ENCODE results near the gene CCDC51. TPM values are rescaled to one million over a fixed set of nuclear protein-coding genes. Genes with fewer than 3 reads are reported as not detected.
A peak's percentile ranks its signal among the peaks of the same experiment; 100 is the strongest.
"Not testable (repeated sequence)": the region's sequence is repeated elsewhere in the genome, so short reads cannot be mapped to it uniquely, and the experiment has no call there.

Gene CCDC51
- total RNA-seq, 1 experiment from 2014 or later, result 21.3 TPM

DNA sequence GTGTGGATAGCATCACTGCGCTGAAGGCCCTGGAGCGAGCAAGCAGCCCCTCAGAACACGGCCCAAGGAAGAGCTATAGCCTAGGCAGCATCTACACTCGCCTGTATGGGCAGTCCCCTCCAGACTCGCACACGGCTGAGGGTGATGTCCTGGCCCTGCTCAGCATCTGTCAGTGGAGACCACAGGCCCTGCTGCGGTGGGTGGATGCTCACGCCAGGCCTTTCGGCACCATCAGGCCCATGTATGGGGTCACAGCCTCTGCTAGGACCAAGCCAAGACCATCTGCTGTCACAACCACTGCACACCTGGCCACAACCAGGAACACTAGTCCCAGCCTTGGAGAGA is 27.2 kb upstream of the CCDC51 start:
- in situ Hi-C loops (cut with HindIII; ENCODE audit: low sequenced_read_pairs), result no loop called here
- DNase-seq (ENCODE audit: low spot score), result no peak

DNA sequence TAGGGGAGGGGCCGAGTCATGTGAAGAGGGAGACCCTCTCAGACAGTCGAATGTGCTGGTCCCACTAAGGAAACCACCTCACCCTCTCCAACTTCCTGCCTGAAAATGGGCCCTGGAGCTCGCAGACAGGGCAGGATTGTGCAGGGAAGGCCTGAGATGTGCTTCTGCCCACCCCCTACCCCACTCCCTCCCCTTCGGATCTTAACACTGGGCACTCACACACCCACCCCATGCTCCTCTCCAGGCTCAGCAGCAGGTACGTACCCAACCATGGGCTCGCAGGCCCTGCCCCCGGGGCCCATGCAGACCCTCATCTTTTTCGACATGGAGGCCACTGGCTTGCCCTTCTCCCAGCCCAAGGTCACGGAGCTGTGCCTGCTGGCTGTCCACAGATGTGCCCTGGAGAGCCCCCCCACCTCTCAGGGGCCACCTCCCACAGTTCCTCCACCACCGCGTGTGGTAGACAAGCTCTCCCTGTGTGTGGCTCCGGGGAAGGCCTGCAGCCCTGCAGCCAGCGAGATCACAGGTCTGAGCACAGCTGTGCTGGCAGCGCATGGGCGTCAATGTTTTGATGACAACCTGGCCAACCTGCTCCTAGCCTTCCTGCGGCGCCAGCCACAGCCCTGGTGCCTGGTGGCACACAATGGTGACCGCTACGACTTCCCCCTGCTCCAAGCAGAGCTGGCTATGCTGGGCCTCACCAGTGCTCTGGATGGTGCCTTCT is 26.6 kb upstream of the CCDC51 start:
- DNase-seq (ENCODE audit: low spot score), result no peak
- in situ Hi-C loops (cut with HindIII; ENCODE audit: low sequenced_read_pairs), result no loop called here

DNA sequence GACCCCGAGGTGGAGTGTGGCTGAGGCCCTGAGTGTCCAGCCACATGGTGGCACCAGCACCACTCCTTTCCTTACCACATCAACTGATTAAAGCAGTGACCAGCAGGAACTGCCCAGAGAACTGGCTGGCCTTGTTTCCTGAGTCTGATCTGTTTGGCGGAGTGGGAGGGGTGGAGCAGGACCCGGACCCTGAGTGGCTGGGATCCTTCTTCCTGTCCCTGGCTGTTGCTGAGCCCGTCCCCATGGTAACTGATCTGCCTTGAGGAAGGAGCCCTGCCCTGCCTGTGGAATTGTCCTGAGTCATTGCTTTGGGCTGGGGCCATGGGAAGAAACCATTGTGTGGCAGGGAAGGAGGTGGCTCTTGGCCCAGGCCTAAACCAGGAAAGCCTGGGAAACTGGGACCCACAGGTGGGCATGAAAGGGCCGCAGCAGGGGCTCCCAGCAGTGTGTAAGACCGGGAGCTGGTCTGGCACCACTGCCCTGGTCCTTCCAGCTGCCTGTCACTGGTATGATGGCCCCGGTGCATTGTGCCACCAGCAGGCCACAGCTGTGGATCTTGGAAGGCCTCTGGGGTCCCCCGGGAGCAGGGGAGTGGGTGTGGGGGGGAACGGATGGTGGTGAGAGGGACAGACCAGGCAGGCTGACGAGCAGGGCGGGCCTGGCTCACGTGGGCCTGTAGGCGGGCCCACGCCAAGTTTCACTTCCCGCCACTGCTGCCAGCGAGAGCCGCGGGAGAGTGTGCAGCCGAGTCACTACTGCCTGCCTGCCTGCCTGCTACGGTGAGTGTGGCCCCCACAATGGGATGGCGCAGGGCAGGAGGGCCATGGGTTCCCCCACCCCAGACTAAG is 25.8 kb upstream of the CCDC51 start:
- in situ Hi-C loops (cut with HindIII; ENCODE audit: low sequenced_read_pairs), result no loop called here
- peak; percentile 100 for DNase-seq (ENCODE audit: low spot score)

DNA sequence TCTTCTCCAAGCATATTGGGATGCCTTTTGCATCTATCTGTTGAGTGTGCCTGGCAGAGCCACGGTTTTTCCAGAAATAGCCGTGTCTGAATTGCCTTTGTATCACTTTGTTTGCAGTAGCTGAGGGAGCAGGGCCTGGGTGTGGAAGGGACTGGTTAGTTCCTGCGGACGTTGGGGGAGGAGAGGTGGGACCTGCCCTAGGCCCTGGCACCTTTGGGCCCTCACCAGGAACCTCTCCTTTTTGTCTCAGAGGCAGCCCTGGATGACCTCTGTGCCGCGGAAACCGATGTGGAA is 25.3 kb upstream of the CCDC51 start:
- in situ Hi-C loops (cut with HindIII; ENCODE audit: low sequenced_read_pairs), result no loop called here
- DNase-seq (ENCODE audit: low spot score), result no peak

DNA sequence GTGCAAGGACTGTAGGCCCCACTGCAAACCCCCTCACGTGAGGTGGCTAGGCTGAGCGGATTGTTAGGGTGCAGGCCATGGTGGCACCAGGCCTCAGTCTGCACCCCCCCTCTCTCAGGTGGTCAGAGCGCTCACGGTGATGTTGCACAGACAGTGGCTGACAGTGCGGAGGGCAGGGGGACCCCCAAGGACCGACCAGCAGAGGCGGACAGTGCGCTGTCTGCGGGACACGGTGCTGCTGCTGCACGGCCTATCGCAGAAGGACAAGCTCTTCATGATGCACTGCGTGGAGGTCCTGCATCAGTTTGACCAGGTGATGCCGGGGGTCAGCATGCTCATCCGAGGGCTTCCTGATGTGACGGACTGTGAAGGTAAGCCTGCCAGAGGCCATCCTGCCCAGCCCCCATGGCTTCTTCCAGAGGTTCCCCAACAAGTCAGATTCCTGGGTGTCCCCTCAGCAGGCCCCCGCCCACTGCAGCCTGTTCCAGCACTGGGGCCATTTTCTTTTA is 24.8 kb upstream of the CCDC51 start:
- in situ Hi-C loops (cut with HindIII; ENCODE audit: low sequenced_read_pairs), result no loop called here
- no peak for DNase-seq (ENCODE audit: low spot score)

DNA sequence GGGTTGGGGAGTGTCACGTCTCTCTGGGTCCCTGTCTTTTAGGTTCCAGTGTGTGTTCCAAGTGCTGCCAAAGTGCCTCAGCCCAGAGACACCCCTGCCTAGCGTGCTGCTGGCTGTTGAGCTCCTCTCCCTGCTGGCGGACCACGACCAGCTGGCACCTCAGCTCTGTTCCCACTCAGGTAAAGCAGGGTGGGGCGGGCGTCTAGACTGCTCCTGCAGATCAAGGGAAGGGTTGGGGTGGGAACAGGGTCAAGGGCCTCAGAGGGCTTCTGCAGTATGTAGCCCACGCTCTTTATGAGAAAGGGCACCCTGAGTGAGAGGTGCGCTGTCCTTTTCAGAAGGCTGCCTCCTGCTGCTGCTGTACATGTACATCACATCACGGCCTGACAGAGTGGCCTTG is 23.8 kb upstream of the CCDC51 start:
- in situ Hi-C loops (cut with HindIII; ENCODE audit: low sequenced_read_pairs), result no loop called here
- no peak for DNase-seq (ENCODE audit: low spot score)

DNA sequence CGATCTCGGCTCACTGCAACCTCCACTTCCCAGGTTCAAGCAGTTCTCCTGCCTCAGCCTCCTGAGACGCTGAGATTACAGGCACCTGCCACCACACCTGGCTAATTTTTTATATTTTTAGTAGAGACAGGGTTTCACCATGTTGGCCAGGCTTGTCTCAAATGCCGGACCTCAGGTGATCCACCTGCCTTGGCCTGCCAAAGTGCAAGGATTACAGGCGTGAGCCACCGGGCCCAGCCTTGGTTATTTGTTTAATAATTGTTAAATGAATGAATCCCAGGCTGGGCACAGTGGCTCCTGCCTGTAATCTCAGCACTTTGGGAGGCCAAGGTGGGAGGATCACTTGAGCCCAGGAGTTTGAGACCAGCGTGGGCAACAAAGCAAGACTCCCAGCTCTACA is 21.8 kb upstream of the CCDC51 start:
- DNase-seq (ENCODE audit: low spot score); in situ Hi-C loops (cut with HindIII; ENCODE audit: low sequenced_read_pairs): not testable (repeated sequence)

DNA sequence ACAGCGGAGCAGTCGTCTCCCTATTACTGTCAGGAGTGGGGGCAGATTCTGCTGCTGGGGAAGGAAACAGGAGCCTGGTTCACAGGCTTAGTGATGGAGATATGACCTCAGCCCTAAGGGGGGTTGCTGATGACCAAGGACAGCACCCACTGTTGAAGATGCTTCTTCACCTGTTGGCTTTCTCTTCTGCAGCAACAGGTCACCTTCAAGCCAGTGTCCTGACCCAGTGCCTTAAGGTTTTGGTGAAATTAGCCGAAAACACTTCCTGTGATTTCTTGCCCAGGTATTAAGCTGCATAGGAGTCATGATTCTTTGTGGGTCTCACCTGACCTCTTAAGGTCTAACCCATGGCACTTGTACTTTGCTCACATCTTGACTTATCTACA is 20.6 kb upstream of the CCDC51 start:
- in situ Hi-C loops (cut with HindIII; ENCODE audit: low sequenced_read_pairs), result no loop called here
- no peak for DNase-seq (ENCODE audit: low spot score)

DNA sequence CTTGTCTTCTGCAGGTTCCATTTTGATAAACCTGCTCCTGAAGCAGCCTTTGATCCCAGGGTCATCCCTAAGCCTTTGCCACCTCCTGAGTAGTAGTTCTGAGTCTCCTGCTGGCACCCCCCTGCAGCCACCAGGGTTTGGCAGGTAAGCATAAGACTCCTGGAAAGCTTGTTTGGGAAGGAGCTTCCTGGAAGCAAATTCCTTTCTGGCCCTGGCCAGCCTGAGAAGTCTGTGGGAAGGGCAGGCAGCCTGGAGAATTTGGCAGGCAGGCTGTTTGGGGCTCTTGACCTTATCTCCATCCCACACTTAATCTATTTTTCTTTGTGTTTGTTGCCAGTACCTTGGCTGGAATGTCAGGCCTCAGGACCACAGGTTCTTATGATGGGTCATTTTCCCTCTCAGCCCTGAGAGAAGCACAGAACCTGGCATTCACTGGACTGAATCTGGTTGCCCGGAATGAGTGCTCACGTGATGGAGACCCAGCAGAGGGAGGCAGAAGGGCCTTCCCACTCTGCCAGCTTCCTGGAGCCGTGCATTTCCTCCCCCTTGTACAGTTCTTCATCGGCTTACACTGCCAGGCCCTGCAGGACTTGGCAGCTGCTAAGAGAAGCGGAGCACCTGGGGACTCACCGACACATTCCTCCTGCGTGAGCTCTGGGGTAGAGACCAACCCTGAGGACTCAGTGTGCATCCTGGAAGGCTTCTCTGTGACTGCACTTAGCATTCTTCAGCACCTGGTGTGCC is 20.0 kb upstream of the CCDC51 start:
- peak; percentile 94 for DNase-seq (ENCODE audit: low spot score)
- in situ Hi-C loops (cut with HindIII; ENCODE audit: low sequenced_read_pairs), result no loop called here

DNA sequence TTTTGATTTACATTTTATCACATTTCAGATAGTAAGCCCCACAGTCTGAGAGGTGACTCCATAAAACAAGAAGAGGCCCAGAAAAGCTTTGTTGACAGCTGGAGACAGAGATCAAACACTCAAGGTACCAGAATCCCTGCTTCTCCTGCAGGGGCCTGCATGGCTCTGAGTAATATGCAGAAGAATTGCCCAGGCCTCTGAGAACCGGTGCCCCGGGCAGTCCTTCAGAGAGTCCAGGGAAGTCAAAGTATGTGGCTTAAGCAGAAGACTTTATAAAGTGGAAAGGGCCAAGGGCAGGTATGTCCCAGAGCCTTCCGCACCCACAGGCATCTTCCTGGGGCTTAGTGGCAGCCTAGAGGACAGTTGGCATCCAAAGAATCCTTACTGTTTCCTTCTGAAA is 19.4 kb upstream of the CCDC51 start:
- in situ Hi-C loops (cut with HindIII; ENCODE audit: low sequenced_read_pairs), result no loop called here
- no peak for DNase-seq (ENCODE audit: low spot score)

DNA sequence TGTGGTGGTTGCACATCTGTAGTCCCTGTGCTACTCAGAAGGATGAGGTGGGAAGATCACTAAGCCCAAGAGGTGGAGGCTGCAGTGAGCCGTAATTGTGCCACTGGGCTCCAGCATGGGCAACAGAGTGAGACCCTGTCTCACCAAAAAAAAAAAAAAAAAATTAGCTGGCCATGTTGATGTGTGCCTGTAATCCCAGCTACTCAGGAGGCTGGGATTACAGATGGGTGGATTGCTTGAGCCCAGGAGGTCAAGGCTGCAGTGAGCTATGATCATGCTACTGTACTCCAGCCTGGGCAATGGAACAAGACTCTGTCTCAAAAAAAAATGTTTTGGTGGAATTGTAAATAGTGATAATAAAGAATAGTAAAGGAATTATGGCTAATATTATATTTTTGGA is 16.5 kb upstream of the CCDC51 start:
- in situ Hi-C loops (cut with HindIII; ENCODE audit: low sequenced_read_pairs), result no loop called here
- no peak for DNase-seq (ENCODE audit: low spot score)

DNA sequence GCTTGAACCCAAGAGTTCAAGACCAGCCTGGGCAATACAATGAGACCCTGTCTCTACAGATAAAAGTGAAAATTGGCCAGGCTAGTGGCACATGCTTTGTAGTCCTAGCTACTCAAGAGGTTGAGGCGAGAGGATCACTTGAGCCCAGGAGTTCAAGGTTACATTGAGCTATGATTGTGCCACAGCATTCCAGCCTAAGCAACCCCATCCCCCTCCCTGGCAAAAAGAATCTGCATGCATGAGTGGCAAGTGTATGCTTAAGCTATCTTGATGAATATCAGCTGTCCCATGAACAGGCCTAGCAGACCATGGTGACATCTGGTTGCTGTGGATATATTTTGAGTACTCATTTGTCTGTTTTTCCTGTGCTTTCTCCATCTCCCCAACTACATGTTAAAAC is 11.4 kb upstream of the CCDC51 start:
- no peak for DNase-seq (ENCODE audit: low spot score)
- in situ Hi-C loops (cut with HindIII; ENCODE audit: low sequenced_read_pairs), result no loop called here

DNA sequence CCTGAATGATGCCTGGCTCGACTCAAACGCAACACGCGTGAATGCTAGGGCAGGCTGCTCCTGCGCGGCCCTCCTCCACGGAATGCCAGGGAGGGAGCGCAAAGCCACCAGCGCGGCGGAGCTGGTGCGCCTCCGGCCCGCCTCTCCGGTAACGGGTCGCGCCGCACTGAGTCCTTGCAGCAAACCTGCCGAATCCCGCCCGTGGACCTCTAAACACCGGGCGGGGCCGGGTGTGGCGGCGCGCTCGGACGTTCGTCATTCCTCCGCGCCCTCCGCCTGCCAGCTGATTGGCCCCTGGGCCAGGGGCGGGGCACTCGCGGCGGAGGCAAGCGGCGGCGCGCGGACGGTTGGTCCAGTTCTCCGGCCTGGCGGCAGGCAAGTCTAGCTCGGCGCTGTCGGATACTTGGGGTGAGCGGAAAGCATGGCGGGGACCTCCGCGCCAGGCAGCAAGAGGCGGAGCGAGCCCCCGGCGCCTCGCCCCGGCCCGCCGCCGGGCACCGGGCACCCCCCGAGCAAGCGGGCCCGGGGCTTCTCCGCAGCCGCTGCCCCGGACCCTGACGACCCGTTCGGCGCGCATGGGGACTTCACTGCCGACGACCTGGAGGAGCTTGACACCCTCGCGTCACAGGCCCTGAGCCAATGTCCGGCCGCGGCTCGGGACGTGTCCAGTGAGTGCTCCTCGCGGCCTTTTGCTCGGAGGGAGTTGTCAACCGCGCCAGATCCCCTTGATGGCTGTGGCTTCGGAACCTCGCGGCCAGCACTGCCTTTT is 6.7 kb upstream of the CCDC51 start, which contains the start of gene ATRIP:
ATRIP (plus strand) TSS at position 313 of the 769 bp plus-strand sequence; CDS start at position 422, 109 bp downstream.
- DNase-seq (ENCODE audit: low spot score), result peak; percentile 92
- in situ Hi-C loops (cut with HindIII; ENCODE audit: low sequenced_read_pairs), result no loop called here

DNA sequence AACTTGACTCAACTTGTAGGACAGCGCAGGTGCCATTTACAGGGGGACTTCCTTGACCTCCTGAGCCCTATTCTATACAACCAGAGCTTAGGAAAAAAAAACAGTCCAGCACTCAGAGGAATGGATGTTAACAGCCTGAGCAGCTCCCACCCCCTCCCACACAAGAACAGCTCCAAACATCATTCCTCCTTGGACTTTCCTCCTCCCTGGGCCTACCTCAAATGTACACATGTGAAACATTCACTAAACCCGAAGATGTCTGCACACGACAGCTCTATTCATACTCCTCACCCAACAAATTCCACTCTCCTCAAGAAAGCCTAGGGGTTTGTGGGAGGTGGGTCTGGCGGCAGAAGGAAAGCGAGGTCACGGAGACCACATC is 6.1 kb upstream of the CCDC51 start:
- in situ Hi-C loops (cut with HindIII; ENCODE audit: low sequenced_read_pairs), result no loop called here
- no peak for DNase-seq (ENCODE audit: low spot score)

DNA sequence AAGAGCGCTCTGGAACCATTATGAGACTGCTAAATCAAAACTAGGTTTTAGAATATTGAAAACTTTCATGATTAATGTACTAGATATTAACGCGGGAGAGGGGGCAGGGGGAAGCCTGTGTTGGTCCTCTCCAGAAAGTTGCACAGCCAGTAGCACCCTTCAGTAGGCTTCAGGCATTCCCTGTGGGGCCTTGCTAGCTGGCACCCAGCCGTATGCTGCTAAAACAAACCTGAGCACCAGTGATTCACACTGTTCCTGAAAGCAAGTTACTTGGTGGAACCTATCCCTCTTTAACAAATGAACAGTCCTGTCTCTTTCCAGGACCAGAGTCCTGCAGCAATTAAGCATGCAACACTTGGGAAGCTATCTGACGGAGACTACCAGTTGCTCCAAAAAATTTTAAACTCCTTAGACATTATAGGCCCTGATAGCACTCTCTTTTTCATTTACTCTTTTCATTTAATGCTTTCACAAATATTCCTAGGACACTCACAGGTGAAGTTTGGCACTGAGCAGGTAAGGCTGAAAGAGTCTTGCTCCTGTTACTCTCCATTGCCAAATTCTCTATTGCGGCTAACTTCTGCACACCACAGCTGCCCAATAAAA is 5.5 kb upstream of the CCDC51 start:
- in situ Hi-C loops (cut with HindIII; ENCODE audit: low sequenced_read_pairs), result no loop called here
- DNase-seq (ENCODE audit: low spot score), result no peak

DNA sequence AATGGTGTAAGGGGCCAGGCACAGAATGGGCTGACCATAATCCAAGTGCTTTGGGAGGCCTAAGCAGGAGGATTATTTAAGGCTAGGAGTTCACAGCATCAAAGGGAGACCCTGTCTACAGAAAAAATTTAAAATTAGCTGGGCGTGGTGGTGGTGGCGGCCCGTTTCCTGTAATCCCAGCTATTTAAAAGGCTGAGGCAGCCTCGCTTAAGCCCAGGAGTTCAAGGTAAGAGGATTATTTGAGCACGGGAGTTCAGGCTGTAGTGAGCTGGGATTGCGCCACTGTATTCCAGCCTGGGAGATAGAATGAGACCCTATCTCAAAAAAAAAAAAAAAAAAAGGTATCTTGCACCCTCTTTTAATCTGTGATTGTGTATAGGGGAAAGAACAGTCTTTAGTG is 2.0 kb upstream of the CCDC51 start:
- no peak for DNase-seq (ENCODE audit: low spot score)

DNA sequence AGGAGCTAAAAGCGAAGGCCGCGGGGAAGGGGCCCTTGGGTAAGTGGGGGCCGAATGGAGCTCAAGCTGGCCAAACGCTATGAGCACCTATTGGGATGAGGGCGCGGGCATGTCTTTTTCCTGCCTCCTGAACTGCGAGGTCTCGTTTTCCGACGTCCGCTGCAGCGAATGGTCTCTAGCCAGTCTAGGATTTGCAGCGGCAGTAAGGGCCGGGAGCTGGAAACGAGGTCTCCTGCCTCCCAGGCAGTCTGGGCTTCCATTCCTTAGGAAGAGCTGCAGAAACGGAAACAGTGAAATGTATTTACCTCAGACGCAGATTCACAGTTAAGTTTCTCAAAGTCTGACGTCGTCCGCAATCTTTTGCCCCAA is 655 bp upstream of the CCDC51 start:
- no peak for DNase-seq (ENCODE audit: low spot score)
- in situ Hi-C loops (cut with HindIII; ENCODE audit: low sequenced_read_pairs), result no loop called here

More for the DNA sequence above, 2.0 kb upstream of the CCDC51 start:
- in situ Hi-C loops (cut with HindIII; ENCODE audit: low sequenced_read_pairs), result no loop called here

DNA sequence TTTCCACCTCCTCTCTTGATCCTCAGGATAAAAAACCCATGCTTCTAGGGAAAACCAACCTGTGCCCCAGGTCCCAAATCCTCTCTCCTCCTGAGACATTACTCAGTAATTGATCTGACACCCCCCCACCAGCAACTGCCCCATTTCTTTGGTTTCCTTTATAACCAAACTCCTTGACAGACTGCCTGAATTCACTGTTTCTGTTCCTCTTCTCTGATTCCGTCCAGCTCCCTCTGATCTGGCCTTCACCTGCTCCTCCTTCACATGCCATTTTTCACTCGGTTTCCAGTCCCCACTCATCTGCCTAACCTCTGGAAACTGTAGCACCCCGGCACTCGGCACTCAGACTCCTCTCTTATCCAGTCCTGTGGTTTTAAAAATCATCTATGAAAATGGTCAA is 2.1 kb downstream of the CCDC51 start:
- no peak for DNase-seq (ENCODE audit: low spot score)
- in situ Hi-C loops (cut with HindIII; ENCODE audit: low sequenced_read_pairs), result no loop called here

DNA sequence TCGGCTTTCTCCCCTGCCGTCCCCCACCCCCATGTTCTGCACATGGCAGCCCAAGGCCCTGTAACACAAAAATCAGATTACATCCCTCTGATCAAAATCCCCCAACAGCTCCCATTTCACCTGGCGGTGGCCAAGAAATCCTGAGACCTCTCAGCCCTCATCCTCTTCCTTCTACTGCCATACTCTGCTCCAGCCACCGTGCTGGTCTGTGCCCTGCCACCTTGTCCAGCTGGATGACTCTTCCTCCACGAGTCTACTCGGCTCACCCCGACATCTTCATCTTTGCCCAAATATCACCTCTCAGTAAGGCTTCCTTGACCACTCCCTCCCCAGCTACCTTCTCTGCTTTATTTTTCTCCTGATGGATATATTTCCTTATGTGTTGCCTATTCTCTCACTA is 3.1 kb downstream of the CCDC51 start:
- in situ Hi-C loops (cut with HindIII; ENCODE audit: low sequenced_read_pairs), result no loop called here
- no peak for DNase-seq (ENCODE audit: low spot score)
